Transverse colon (tissue), 4 donors: ENCODE results near the gene ZBTB46.

Source experiments
- EP300 ChIP-seq: sonication (generic); formaldehyde crosslinking; IDR thresholded peaks from one replicate; pipeline ENCODE4 v1.6.1; 2017; ENCODE audit warnings: antibody characterized with exemption, low read depth
- POLR2A ChIP-seq: fragments of 450-650 bp; IDR thresholded peaks from one replicate; pipeline ENCODE4 v1.6.1; 2016; ENCODE audit warnings: antibody characterized with exemption, mild to moderate bottlenecking, moderate library complexity
- POLR2AphosphoS5 ChIP-seq, 3 donors: sonication (generic); formaldehyde crosslinking; IDR thresholded peaks; one replicate each; pipeline ENCODE4 v1.6.1; 2016; ENCODE audit warnings: antibody characterized with exemption in 3 of 3
- TF ChIP-seq, protein P1 (sequence below), 5 experiments: fragments of 200-600 bp in 3 of 5; fragments of 450-650 bp in 2 of 5; sonication (generic) in 3 of 5; IDR thresholded peaks; 1 replicate in 2 of 5; 2 replicates in 3 of 5; pipeline ENCODE4 v1.5.1; 2016 to 2017; ENCODE audit warnings: antibody characterized with exemption in 5 of 5, inconsistent platforms in 3 of 5, mild to moderate bottlenecking in 2 of 5, moderate library complexity in 1 of 5

DNA sequence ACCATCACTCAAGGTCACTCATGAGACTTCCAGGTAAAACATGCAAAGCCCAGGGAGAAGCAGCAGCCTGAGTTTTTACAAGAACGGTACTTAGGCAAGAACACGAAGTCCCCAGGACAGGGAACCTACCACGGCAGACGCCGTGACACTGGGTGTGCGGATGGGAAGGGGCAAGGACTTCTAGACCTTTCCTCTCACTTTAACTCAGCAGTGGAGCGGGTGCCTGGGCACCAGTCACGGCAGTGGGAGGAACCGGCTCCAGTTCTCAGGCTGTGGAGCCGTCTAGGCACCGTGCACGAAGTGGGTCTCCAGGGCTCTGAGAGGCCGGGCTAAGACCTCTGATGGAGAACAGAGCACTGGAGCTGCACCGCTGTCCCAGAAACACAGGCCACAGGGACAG lies 2.5 kb downstream of the ZBTB46 start:
- TF ChIP-seq, protein P1, sequence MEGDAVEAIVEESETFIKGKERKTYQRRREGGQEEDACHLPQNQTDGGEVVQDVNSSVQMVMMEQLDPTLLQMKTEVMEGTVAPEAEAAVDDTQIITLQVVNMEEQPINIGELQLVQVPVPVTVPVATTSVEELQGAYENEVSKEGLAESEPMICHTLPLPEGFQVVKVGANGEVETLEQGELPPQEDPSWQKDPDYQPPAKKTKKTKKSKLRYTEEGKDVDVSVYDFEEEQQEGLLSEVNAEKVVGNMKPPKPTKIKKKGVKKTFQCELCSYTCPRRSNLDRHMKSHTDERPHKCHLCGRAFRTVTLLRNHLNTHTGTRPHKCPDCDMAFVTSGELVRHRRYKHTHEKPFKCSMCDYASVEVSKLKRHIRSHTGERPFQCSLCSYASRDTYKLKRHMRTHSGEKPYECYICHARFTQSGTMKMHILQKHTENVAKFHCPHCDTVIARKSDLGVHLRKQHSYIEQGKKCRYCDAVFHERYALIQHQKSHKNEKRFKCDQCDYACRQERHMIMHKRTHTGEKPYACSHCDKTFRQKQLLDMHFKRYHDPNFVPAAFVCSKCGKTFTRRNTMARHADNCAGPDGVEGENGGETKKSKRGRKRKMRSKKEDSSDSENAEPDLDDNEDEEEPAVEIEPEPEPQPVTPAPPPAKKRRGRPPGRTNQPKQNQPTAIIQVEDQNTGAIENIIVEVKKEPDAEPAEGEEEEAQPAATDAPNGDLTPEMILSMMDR (IDR thresholded peaks at IDR 0.05): no peak
- TF ChIP-seq POLR2A: no peak
- TF ChIP-seq POLR2AphosphoS5 (IDR thresholded peaks at IDR 0.05): no peak
- TF ChIP-seq EP300: no peak
